RPMI7951 (cell line): ENCODE results near the gene RAB11FIP2. TPM values are rescaled to one million over a fixed set of nuclear protein-coding genes. Genes with fewer than 3 reads are reported as not detected.
A peak's percentile ranks its signal among the peaks of the same experiment; 100 is the strongest.

Experiments used
- DNase-seq: peaks from one replicate; pipeline ENCODE4 v3.0.0-alpha.2; 2012; ENCODE audit warnings: low read depth
- total RNA-seq: library from RNA; depleted of rRNA; stranded (reverse); fragments of >200 nt; shearing (Covaris generic); gene quantifications from 2 replicates; pipeline ENCODE4 v1.2.3, GENCODE V29; 2014

The RAB11FIP2 gene
- total RNA-seq, 1 experiment from 2014 or later = 11.7 TPM

DNA sequence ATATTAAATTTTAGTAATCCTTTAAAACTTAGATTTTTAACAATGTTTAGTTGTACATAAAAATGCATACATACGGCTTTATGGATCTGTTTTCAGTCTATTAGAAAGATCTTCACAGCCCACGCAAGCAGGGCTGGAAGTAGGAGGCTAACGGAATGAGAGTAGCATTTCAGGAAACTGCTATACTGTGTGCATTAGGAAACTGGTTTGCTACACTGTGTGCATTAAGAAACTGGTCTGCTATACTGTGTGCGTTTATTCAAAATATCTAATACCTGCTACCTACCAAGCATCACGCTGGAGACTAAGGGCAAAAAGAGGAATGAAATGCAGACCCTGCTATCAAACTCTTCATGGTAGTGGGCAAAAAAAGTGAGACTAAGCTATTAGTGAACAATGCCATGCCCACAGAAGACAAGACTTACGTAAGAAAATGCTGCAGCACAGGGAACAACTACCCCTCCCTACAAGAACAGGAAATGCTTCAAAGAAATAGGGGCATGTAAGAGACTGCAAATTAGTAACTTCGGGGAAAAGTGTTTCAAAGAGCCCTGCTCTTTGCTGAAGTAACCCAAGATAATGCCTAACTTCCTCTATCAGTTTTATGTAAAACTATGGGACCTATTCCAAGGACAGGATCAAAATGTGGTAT, 11.3 kb downstream of the RAB11FIP2 start:
- DNase-seq = no peak

GRCh38 chr10:118034791-118035261, 11.9 kb downstream of the RAB11FIP2 start:
- DNase-seq = no peak

GRCh38 chr10:118033905-118034304, 12.8 kb downstream of the RAB11FIP2 start:
- DNase-seq = no peak

GRCh38 chr10:118032564-118032963, 14.2 kb downstream of the RAB11FIP2 start:
- DNase-seq = peak; percentile 32

- no peak for DNase-seq
These were observed 15.2 kb downstream of the RAB11FIP2 start for GRCh38 chr10:118031351-118032075.

DNA sequence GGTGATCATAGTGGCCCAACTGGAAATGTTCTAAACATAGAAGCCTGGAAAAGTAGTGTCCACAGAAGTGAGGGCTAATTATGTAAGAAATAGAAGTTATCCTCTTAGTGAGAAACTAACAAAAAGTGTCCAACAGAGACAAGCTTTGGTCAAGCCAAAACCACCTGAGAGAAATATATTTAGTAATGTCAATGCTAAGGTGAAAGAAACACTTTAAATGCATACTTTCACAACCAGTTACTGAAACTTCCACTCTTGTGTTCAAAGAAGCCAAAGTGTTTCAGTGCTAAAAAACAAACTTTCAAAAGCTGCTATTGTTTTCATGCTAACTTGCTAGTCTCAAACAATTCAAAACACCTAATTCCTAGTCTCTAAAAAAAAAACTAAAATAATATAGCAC, 18.1 kb downstream of the RAB11FIP2 start:
- no peak for DNase-seq

DNA sequence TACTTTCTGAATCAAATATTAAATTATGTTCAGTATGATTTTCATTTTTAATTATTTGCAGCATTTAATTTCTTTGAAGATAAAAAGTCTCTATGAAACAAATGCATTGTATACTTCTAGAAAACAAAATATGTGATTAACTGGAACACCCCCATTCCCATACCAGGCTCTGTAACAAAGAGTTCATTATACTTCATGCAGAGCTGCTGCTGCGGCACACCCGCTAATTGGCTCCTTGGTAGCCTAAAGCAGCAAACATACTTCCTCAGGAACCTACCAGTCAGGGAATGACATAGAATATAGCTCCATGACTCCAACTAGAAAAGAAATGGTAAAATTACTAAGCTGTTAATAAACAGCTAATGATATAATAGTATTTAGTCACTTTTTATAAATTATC, 19.3 kb downstream of the RAB11FIP2 start:
- DNase-seq = peak; percentile 11

- no peak for DNase-seq
These were observed 19.8 kb downstream of the RAB11FIP2 start for GRCh38 chr10:118026936-118027335.

DNA sequence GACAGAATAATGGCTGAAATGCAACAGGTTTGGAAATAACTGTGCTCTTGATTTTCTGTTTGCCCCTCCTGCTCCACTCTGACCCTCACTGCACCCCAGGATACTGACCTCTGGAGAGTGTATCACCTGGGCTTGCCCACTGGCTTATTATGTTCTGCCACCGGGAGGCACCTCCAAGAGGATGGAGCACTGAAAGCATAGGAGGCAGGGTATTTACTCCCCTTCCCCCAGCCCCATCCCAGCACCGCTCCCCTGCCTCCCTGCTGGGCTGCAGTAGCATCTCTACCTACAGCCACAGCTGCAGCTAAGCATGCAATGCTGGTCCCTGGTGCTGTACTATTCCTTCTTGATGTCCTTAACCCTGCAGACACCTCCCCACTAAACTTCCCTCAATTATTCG, 26.4 kb downstream of the RAB11FIP2 start:
- no peak for DNase-seq

- DNase-seq = no peak
These were observed 28.9 kb downstream of the RAB11FIP2 start for GRCh38 chr10:118017850-118018249.

DNA sequence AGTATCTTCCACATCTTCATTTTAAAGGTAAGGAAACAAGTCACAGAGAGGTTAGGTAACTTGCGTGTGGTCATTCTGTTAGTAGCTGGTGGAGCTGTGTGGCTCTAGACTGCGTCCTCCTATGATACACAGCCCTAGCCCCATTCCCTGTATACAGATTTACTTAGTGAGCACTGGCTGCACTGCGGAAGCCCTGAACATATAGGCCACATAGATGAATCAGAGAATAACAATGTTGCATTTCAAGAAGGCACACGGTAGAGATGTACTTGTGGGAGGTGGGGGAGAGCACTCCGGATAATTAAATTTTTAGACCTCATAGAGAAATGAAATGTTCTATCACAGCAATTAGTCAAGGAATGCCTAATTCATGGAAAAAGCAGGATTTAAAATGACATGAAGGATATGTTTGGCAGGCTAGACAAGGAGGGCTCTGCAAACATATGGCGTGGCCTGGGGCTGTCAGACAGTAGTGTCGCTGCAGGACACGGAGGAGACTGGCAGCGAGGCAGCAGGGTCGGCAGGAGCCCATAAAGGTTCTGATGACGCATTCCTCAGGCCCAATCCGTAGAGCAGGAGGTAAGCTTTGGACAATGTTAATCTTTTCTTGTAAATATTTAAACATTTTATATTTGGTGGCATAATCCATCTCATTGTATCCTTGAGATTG, 29.5 kb downstream of the RAB11FIP2 start:
- DNase-seq = no peak

DNA sequence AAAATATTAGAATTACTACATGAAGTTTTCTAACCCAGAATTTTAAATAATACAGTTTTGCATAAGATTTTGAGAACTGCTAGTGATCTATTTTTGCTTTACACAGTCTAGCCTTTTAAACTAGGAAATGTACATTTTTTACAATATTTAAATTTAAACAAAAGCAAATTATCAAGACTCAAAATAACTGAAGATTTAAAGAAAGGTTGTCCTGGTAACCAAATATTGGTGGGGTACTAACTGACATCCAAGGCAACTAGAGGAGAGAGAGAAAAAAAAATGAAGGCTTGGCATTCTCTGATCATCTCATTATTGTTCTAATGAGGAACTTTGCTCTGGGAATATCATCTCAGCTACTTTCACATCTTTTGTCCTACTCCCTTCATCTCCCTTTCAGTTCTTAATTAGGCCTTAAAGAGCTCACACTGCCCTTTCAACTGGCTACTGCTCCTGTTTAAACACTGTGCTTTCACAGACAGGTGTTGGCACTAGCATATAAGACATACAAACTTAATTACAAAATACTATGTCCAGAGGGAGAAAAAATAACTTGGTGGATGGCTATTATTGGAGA, 33.7 kb downstream of the RAB11FIP2 start:
- no peak for DNase-seq

- no peak for DNase-seq
These were observed 39.0 kb downstream of the RAB11FIP2 start for GRCh38 chr10:118007773-118008172.

- no peak for DNase-seq
These were observed 43.6 kb downstream of the RAB11FIP2 start for GRCh38 chr10:118003126-118003525.

DNA sequence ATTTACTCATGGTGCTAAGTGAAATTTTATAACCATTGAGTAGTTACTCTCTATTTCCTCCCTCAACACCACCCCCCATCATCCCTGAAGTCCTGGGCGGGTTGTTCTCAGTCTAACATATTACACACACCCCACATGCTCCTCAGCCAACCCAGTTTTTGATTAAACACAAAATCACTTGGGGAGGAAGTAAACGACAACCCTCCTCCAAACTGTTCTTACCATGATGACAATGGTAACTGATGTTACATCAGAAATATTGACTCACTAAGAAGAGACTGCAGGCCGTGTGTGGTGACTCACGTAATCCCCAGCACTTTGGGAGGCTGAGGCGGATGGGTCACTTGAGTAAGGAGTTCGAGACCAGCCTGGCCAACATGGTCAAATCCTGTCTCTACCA, 44.2 kb downstream of the RAB11FIP2 start:
- DNase-seq = peak; percentile 3

GRCh38 chr10:117997673-117998072, 49.1 kb downstream of the RAB11FIP2 start:
- DNase-seq = no peak

- no peak for DNase-seq
These were observed 50.0 kb downstream of the RAB11FIP2 start for GRCh38 chr10:117996709-117997108.

GRCh38 chr10:117994771-117995170, 52.0 kb downstream of the RAB11FIP2 start:
- no peak for DNase-seq

DNA sequence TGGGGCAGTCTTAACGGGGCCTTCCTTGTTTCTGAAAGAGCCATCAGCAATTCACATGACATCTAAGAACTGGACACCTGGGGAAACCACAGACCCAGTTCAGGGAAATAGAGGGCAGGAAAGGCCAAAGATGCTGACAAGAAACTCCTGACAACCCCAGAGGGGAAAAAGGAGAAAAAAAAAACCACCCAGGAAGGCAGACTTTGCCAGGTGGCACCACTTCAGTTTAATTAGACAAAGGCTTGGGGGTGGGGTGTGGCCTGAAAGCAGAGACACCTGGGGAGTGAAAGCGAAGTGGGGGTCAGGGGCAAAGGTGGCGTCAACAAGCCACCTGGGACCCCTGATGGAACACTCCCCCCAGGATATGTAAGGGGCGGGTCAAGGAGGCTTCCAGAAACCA, 53.6 kb downstream of the RAB11FIP2 start:
- no peak for DNase-seq

DNA sequence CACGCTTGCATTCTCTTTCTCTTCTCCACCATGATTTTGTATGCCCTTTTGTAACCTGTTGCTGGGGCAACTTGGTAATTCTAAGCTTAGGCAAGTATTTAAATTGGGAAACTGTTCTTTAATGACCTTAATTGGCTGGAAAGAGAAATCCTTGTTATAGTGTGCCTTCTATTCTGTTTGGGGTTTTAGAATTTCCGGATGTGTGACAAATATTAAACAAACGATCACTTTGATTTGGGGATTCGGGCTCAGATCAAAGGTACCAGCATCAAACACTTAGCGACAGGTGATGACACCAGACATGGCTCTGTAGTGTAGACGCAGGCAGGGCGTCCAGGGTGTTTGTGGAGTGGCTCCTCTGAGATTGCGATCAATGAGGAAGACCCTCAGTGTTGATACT, 55.0 kb downstream of the RAB11FIP2 start:
- DNase-seq = no peak

DNA sequence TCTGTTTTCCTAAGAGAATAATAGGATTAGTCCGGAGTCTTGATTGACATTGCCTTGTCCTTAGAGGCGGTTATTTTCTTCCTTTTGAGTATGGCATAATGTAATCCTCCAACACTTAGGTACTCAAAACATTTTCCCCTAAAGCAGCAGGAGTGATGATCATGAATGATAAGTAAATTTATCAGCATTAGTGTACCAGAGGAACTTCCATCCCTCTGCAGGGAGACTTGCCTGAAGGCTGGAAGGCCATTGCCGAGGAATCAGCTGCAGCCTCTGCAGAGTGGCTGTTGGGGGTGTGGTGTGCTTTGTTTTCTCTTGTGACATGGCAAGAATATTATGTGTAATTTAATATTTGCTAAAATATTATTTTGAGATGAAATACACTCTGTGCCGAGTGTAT, 56.8 kb downstream of the RAB11FIP2 start:
- no peak for DNase-seq

DNA sequence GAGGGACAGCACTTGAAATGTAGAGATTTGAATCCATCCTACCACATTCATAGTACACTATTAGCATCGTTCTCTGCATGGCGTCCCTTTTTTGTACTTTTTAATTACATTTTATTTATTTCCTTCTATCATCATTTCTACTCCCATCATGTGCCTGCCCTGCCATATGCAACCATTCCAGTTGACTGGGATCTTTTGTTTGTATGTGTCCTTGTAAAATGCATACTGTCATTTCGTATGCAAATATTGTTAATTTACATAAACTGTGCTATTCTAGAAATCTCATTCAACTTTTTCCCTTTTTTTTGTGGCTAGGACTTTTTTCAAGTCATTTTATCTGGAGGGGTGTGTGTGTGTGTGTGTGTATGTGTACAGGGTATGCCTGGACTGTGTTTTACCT, 57.9 kb downstream of the RAB11FIP2 start:
- no peak for DNase-seq
